Panc1 (cell line): Measurements from ENCODE around the gene RIMBP2. TPM values are rescaled to one million over a fixed set of nuclear protein-coding genes. Genes with fewer than 3 reads are reported as not detected.

Experiments used
- ATAC-seq: fragments of 200-7000 bp; cut with Tn5 transposase; 2 replicates; pipeline ENCODE4 v1.9.1; 2020; ENCODE audit warnings: mild to moderate bottlenecking, moderate library complexity
- BruUV-seq: library from RNA; stranded (reverse); fragments of 400-500 nt; replicated peaks from 2 replicates; lab custom pipeline; 2021; lab: Mats Ljungman, UMichigan
- CTCF ChIA-PET: fragments of 300-600 bp; sonication (Branson Sonifier 250); formaldehyde crosslinking; loops from one replicate; lab custom pipeline; 2022; ENCODE audit warnings: antibody characterized with exemption; lab: Charles Lee
- POLR2A ChIA-PET: fragments of 300-600 bp; sonication (Branson Sonifier 250); formaldehyde crosslinking; loops from one replicate; lab custom pipeline; 2022; ENCODE audit warnings: antibody characterized with exemption; lab: Charles Lee
- DNase-seq: peaks from one replicate; pipeline ENCODE4 v3.0.0-alpha.2; 2010; ENCODE audit warnings: low read depth, low spot score
- H3K27ac ChIP-seq: 2 replicates; pipeline ENCODE4 v1.5.1; 2011; ENCODE audit warnings: mild to moderate bottlenecking, low read length, inconsistent platforms
- H3K27me3 ChIP-seq: fragments of 200-500 bp; sonication (Bioruptor generic); 2 replicates; pipeline ENCODE4 v1.6.0; 2014; ENCODE audit warnings: low read length, inconsistent platforms; ENCODE audit not compliant: control insufficient read depth, insufficient read depth
- H3K36me3 ChIP-seq: fragments of 200-500 bp; sonication (Bioruptor generic); 2 replicates; pipeline ENCODE4 v1.5.1; 2014; ENCODE audit warnings: inconsistent platforms, mild to moderate bottlenecking, low read length, moderate library complexity; ENCODE audit not compliant: control insufficient read depth, insufficient read depth
- H3K4me1 ChIP-seq: 2 replicates; pipeline ENCODE4 v1.5.1; 2011; ENCODE audit warnings: inconsistent platforms, mild to moderate bottlenecking, low read length, moderate library complexity; ENCODE audit not compliant: control insufficient read depth, insufficient read depth
- H3K4me3 ChIP-seq, 2 experiments: 2 replicates each; pipeline ENCODE4 v1.5.1; 2011 to 2012; ENCODE audit warnings: low read depth in 2 of 2, low read length in 2 of 2, mild to moderate bottlenecking in 2 of 2, inconsistent platforms in 1 of 2, moderate library complexity in 1 of 2
- H3K9me3 ChIP-seq: fragments of 200-500 bp; sonication (Bioruptor generic); 2 replicates; pipeline ENCODE4 v1.5.1; 2014; ENCODE audit warnings: low read depth, mild to moderate bottlenecking, inconsistent platforms, low read length, moderate library complexity; ENCODE audit not compliant: control insufficient read depth, insufficient read depth
- POLR2AphosphoS5 ChIP-seq: IDR thresholded peaks from 2 replicates; pipeline ENCODE4 v1.6.1; 2012; ENCODE audit warnings: mild to moderate bottlenecking, low read depth, low read length, moderate library complexity
- SIN3A ChIP-seq: IDR thresholded peaks from 2 replicates; pipeline ENCODE4 v1.6.1; 2012; ENCODE audit warnings: low read depth, mild to moderate bottlenecking, low read length, moderate library complexity, borderline replicate concordance; ENCODE audit not compliant: insufficient read depth
- TCF7L2 ChIP-seq: IDR thresholded peaks from 2 replicates; pipeline ENCODE4 v1.6.1; 2011; ENCODE audit warnings: mild to moderate bottlenecking, low read depth, low read length, inconsistent platforms
- in situ Hi-C: cut with HindIII; loops from 2 replicates; pipeline ENCODE4 v1.10.0; 2016; ENCODE audit warnings: low sequenced_read_pairs, low pct_unique_long_range_greater_than_20kb
- intact Hi-C: fragments of 100-400 bp; cut with micrococcal nuclease; formaldehyde crosslinking; loops from one replicate; pipeline ENCODE4 v1.10.0; 2022; ENCODE audit not compliant: unreplicated experiment
- total RNA-seq: library from RNA; stranded (reverse); gene quantifications from one replicate; pipeline ENCODE4 v1.2.1, GENCODE V29; 2021; ENCODE audit not compliant: unreplicated experiment
- TF ChIP-seq, protein P1 (sequence below): fragments of 450-650 bp; IDR thresholded peaks from 2 replicates; pipeline ENCODE4 v1.5.1; 2017; ENCODE audit warnings: mild to moderate bottlenecking
- TF ChIP-seq, protein P2 (sequence below), 2 experiments: IDR thresholded peaks; 2 replicates each; pipeline ENCODE4 v1.6.1; 2011 to 2012; ENCODE audit warnings: low read depth in 2 of 2, control low read depth in 1 of 2, low read length in 1 of 2, mild to moderate bottlenecking in 1 of 2, moderate library complexity in 1 of 2; ENCODE audit not compliant: insufficient read depth in 1 of 2

The RIMBP2 gene
- total RNA-seq, 1 experiment from 2014 or later, result not detected

DNA sequence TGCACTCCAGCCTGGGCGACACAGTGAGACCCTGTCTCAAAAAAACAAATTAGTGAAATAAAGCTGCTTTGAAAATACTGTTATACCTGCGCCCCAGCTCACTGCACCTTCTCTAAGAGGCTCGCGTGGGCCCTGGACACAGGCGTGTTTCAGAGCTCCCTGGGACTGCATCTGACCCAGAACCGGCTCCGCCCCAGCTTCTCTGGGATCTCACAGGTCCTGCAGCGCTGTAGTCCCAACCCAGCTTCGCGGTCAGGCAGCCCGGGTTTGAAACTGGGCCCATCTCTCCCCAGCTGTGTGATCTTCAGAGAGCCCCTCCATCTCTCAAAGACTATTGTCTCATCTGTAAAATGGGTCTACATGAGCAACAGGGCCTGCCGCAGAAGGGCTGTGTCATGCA is 7.5 kb downstream of the RIMBP2 start:
- ATAC-seq (no peak), DNase-seq (no peak)
- TF ChIP-seq, protein P1, sequence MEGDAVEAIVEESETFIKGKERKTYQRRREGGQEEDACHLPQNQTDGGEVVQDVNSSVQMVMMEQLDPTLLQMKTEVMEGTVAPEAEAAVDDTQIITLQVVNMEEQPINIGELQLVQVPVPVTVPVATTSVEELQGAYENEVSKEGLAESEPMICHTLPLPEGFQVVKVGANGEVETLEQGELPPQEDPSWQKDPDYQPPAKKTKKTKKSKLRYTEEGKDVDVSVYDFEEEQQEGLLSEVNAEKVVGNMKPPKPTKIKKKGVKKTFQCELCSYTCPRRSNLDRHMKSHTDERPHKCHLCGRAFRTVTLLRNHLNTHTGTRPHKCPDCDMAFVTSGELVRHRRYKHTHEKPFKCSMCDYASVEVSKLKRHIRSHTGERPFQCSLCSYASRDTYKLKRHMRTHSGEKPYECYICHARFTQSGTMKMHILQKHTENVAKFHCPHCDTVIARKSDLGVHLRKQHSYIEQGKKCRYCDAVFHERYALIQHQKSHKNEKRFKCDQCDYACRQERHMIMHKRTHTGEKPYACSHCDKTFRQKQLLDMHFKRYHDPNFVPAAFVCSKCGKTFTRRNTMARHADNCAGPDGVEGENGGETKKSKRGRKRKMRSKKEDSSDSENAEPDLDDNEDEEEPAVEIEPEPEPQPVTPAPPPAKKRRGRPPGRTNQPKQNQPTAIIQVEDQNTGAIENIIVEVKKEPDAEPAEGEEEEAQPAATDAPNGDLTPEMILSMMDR, result no peak
- TF ChIP-seq SIN3A (no peak), POLR2AphosphoS5 (no peak), TCF7L2 (no peak)
- TF ChIP-seq, protein P2, sequence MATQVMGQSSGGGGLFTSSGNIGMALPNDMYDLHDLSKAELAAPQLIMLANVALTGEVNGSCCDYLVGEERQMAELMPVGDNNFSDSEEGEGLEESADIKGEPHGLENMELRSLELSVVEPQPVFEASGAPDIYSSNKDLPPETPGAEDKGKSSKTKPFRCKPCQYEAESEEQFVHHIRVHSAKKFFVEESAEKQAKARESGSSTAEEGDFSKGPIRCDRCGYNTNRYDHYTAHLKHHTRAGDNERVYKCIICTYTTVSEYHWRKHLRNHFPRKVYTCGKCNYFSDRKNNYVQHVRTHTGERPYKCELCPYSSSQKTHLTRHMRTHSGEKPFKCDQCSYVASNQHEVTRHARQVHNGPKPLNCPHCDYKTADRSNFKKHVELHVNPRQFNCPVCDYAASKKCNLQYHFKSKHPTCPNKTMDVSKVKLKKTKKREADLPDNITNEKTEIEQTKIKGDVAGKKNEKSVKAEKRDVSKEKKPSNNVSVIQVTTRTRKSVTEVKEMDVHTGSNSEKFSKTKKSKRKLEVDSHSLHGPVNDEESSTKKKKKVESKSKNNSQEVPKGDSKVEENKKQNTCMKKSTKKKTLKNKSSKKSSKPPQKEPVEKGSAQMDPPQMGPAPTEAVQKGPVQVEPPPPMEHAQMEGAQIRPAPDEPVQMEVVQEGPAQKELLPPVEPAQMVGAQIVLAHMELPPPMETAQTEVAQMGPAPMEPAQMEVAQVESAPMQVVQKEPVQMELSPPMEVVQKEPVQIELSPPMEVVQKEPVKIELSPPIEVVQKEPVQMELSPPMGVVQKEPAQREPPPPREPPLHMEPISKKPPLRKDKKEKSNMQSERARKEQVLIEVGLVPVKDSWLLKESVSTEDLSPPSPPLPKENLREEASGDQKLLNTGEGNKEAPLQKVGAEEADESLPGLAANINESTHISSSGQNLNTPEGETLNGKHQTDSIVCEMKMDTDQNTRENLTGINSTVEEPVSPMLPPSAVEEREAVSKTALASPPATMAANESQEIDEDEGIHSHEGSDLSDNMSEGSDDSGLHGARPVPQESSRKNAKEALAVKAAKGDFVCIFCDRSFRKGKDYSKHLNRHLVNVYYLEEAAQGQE (IDR thresholded peaks at IDR 0.05; ENCODE audit: insufficient read depth in 1 of 2, low read depth in 2 of 2, low read length in 1 of 2), result no peak
- Histone ChIP-seq H3K27me3 (peaks cover 2% of the 10 kb centered on the region; the same call in 1 of the 2 replicates), H3K9me3 (no peaks in the 10 kb centered on the region), H3K4me3 (no peak overlapping the region), H3K36me3 (no peaks in the 10 kb centered on the region), H3K27ac (no peak overlapping the region), H3K4me1 (no peaks in the 10 kb centered on the region)
- ChIA-PET CTCF (no interaction called here), POLR2A (no interaction called here)
- BruUV-seq, result no TSS peak
- in situ Hi-C loops (no loop called here), intact Hi-C loops (no loop called here)

DNA sequence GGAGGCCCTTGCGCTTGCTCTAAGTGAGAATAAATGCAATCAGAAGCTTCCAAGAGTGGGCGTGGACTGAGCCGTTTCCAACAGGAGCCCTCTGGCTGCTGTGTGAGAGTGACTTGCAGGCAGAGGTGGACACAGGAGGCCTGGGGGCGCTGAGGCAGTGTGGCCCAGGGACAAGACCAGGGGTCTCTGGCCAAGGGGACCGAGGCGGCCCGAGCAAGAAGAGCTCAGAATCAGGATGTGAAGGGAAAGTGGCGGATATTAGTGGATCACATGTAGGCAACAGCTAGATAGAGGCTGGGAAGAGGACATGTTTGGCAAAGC is 8.6 kb downstream of the RIMBP2 start:
- DNase-seq, result no peak
- POLR2A ChIA-PET, result no interaction called here
- no TSS peak for BruUV-seq

More for the DNA sequence above, 8.6 kb downstream of the RIMBP2 start:
- no peaks in the 10 kb centered on the region for H3K36me3 ChIP-seq
- peaks cover 2% of the 10 kb centered on the region; the same call in 1 of the 2 replicates for H3K27me3 ChIP-seq
- H3K9me3 ChIP-seq, result no peaks in the 10 kb centered on the region
- ATAC-seq, result no peak
- intact Hi-C loops, result no loop called here
- TF ChIP-seq SIN3A (no peak), POLR2AphosphoS5 (no peak), TCF7L2 (no peak)
- TF ChIP-seq, protein P2 (IDR thresholded peaks at IDR 0.05; ENCODE audit: insufficient read depth in 1 of 2, low read depth in 2 of 2, low read length in 1 of 2), result no peak
- TF ChIP-seq, protein P1, result no peak
- H3K4me1 ChIP-seq, result no peaks in the 10 kb centered on the region
- H3K27ac ChIP-seq, result no peak overlapping the region
- no peak overlapping the region for H3K4me3 ChIP-seq
- CTCF ChIA-PET, result no interaction called here
- in situ Hi-C loops, result no loop called here
